ENCODE results near the gene PDZRN4.

DNA sequence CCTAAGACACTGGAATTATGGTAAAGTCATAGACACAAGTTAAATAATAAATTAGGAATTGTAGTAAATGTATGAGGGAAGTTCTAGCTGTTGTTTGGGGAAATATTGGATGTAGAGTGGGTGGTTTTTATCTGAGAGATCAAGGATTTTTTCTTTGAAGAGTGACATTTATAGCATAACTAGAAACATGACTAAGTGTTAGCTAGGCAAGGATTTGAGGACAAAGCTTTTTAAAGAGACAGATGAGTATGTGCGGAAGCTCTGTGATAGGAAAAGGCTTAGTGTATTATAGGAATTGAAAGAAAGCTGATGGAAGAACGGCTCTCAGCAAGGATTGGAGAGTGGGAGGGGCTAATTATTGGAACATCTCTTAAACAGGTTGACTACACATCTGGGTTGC is 24.5 kb downstream of the PDZRN4 start:
- no peak for TF ChIP-seq POLR2A (IDR thresholded peaks at IDR 0.05)
- TF ChIP-seq CTCF (IDR thresholded peaks at IDR 0.05): no peak

All from tibial nerve (tissue), 3 donors.